Limb (tissue), 2 donors: ENCODE results near the gene ARPC4.

Experiments
- DNase-seq, 2 donors: peaks; one replicate each; pipeline ENCODE4 v3.0.0-alpha.2; 2016; ENCODE audit errors: extremely low spot score in 2 of 2

The ARPC4 gene

DNA sequence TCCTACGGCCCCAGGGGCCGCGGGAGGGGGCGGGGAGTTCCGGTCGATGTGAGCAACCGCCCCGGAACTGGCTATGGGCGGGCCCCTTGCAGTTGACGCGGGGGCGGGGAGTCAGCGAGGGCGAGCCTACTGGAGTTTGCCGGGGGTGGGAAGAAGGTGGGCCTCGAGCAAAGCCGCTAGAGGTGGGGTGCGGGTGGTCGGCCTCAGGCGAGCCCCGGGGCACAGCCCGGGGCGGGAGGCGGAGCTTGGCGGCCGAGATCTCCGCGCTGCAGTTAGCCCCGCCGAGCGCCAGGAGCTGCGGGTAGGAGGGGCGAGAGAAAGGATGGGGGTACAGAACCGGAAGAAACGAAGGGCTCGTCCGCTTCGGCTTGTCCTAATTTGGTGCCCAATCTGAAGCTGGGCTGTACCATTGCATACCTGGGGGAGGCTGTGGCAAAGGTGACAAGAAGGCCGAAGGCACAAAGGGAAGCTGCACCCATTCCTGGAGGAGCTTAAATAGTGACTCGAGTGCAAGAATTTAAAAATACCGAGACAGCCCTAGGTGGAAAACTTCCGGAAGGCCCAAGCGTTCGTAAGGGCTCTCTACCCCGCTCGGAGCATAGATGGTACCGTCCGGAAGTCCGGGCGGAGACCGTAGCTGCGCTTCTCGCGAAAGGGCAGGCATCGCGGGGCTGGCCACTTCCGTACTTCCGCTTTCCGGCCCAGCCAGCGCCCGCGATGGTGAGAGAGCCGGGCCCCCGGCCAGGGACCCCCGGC is at the start of gene ARPC4, which contains the start of gene TADA3:
Gene ARPC4, plus strand, starts transcription at position 678 of the 756 bp plus-strand sequence. Its CDS starts 40 bp downstream, at position 718.
Gene TADA3, minus strand, starts transcription at position 69 of the 756 bp plus-strand sequence. CDS start 1,007 bp downstream, outside the sequence.
- DNase-seq: peak; percentile 96

- no peak for DNase-seq
These were observed 49.3 kb upstream of the ARPC4 start for GRCh38 chr3:9743548-9743947.

DNA sequence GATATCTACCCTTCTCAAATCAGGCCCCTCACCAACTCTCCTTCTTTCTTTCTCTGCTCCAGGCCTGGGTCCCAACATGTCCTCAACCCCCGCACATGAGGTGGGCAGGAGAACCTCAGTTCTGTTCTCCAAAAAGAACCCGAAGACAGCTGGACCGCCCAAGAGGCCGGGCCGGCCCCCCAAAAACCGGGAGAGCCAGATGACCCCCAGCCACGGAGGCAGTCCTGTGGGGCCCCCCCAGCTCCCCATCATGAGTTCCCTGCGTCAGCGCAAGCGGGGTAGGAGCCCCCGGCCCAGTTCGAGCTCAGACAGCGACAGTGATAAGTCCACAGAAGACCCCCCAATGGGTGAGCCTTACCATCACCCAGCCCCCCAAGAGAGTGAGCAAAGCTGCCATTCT is 48.7 kb upstream of the ARPC4 start:
- DNase-seq: no peak

DNA sequence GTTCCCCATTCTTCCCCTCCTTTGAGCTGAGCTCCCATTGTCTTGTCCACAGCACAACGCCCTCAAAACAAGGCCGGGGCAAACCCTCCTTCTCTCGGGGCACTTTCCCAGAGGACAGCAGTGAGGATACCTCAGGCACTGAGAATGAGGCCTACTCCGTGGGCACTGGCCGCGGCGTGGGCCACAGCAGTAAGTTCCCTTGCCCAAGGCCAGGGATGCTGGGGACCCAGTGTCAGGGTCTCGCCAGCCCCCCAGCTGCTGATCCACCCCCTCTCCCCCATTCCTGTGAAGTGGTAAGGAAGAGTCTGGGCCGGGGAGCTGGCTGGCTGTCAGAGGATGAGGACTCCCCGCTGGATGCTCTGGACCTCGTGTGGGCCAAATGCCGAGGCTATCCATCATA is 47.4 kb upstream of the ARPC4 start:
- DNase-seq: no peak

DNA sequence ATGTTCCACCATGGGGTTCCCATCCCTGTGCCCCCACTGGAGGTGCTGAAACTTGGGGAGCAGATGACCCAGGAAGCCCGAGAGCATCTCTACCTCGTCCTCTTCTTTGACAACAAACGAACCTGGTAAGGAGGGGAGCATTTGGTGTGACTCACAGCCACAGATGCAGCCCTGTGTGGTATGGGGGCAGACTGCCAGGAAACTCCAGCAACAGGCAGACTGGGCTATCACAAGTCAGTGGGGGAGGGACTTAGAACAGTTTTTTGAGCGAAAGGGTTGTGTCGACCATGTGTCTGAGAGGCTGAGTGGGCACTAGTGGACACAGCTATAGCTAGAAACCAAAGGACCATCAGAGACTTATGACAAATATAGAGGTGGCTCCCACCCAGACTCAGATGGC is 46.6 kb upstream of the ARPC4 start:
- no peak for DNase-seq

- DNase-seq: no peak
These were observed 45.6 kb upstream of the ARPC4 start for GRCh38 chr3:9747267-9747666.

DNA sequence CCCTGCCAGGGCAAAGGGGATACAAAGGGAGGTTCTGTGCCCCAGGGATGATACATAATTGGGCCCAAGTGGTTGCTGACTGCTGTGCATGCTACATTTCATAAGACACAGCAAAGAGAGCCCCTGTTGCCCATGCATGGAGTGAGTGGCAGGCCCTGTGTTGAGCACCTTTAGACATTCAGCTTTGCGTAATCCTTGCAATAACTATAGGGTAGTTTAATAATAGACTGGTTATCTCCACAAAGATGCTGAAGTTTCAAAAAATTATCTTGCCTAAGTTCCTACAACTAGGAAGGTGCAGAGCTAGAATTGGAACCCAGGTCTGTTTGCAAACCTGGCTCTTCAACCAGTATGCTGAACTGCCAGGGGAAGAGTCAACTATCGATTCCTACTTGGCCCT is 44.9 kb upstream of the ARPC4 start:
- DNase-seq: no peak

GRCh38 chr3:9749296-9749644 is 43.6 kb upstream of the ARPC4 start:
- DNase-seq: peak in 1 of 2 donors; percentile 55

- peak; percentile 96 to 97 for DNase-seq
These were observed 43.0 kb upstream of the ARPC4 start, which contains the start of gene OGG1 for GRCh38 chr3:9749645-9750555. TSS of gene OGG1 (plus strand) at chr3:9749952. CDS start at chr3:9750287, 335 bp downstream.

DNA sequence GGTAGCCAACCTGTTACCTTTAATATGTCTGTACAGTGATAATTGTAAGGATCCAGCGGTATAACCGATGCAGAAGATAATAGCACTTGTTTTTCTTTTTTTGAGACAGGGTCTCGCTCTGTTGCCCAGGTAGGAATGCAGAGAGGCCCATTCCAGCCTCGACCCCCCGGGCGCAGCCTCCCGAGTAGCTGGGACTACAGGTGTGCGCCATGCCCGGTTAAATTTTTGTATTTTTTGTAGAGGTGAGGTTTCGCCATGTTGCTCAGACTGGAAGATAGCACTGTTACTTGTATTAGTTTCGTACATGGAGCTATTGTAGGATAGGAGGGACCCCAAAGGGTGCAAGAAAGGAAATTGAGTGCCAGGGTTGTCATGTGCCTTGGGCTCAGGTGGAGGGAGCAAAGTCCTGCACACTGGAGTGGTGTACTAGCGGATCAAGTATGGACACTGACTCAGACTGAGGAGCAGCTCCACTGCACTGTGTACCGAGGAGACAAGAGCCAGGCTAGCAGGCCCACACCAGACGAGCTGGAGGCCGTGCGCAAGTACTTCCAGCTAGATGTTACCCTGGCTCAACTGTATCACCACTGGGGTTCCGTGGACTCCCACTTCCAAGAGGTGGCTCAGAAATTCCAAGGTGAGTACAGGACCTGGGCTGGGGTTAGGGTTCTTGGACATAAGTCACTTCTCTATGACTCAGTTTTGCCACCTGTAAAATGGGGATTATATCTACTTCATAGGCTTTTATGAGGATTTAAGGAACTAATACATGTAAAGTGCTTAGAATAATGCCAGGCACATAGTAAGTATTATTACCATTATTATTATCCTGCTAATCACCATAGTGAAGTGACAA is 42.1 kb upstream of the ARPC4 start:
- DNase-seq: no peak

DNA sequence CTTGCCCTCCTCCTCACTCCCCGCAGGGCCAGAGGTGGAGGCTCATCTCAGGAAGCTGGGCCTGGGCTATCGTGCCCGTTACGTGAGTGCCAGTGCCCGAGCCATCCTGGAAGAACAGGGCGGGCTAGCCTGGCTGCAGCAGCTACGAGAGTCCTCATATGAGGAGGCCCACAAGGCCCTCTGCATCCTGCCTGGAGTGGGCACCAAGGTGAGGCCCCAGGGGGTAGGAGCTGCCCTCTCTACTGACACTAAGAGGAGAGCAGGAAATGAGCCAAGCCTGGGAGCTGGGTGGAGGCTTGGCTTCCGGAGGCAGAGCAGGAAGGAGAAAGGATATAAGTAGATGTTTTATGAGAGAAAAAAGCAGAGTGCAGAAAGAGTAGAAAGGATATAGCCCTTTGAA is 38.2 kb upstream of the ARPC4 start:
- no peak for DNase-seq

DNA sequence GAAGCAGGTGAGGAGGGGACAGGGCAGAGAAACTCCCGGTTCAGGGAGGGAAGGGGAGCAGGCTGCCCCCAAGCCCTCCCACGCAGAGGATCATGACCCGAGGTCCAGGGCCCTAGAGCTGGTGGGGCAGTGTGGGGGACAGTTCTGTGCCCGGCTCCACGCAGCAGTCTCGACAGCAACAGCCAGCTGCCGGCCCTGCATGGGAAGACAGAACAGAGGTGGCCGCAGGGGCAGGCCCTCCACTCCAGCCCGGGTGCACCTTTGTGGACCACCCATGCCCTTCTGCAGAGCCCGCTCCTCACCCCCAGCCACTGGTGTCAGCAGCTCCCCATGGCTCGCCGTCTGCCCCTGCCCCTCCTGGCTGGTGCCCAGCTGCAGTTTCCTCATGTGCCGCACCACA is 35.5 kb upstream of the ARPC4 start:
- no peak for DNase-seq

DNA sequence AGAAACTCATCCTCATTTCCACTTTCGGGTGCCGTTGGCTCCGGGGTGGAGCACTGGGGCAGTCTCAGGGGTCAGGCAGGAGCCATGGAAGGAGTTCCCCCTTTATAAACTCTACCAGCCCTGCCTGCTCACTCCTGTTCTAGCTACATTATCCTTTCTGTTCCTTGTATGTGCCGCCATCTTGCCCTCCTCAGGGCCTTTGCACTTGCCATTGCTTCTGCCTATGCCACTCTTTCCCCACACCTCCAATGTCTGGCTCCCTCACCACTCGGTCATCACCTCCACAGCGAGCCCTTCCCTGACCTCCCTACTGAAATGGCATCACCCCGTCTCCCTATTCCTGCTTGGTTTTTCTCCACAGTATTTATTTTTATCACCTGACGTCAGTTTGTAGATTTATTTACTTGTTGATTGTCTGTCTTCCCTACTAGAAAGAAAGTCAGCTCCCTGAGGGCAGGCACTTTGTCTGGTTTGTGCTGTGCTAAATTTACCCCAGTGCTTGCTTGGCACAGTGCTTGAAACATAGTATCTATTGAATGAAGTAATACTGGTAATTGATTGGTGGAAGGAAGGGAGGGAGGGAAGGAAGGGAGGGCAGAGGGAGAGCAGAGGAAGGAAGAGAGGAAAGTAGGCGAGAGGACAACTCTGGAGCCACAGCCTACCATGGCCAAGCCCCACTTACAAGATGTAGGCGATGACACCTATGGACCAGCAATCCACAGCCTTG is 31.9 kb upstream of the ARPC4 start:
- DNase-seq: no peak

DNA sequence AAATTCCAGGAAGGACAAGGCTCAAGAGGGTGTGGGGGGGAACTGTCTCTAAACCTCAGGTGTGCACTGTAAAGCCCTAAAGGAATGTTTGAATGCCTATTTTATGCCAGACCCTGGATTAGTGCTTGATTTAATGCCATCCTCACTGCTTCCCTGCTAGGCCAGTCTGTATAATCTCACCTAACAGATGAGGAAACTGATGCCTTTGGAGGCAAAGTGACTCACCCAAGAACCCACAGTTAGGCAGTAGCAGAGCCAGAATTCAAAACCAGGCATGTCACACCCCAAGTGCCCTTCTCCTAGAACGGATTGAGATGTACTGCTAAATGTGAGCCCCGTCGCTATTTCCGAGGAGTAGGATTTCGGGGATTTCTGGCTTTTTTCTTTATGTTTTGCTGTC is 31.0 kb upstream of the ARPC4 start:
- DNase-seq: no peak

- no peak for DNase-seq
These were observed 30.0 kb upstream of the ARPC4 start for GRCh38 chr3:9762871-9763270.

DNA sequence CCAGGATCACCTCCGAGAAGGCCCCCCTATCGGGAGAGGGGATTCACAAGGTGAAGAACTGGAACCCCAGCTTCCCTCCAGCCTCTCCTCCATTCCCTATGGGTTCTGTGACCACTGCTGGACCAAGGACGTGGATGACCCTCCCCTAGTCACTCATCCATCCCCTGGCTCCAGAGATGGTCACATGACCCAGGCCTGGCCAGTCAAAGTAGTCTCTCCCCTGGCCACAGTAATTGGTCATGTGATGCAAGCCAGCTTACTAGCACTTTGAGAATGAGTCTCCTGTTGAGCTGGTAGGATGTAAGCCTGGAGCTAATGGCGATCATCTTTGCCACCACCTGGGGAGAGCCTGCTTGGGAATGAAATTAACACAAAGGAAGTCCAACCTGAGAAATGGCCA is 27.0 kb upstream of the ARPC4 start:
- no peak for DNase-seq

DNA sequence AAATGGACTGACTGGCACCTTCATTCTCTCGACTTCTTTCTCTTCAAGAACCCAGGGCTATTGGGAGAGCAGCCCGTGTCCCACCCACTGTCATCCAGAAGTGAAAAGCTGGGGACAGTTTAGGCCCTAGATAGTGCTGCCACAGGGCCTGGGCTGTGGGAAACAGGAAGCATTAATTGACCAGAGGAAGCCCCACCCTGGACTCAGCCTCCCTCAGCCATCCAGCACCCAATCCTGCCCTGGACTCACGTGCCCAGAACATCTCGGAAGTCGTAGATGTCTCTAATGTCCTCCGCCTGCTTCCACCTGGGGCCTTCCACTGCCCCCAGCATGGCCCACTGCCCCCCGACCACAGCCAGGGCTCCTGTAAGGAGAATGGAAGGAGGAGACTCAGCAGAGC is 25.5 kb upstream of the ARPC4 start:
- DNase-seq: no peak

DNA sequence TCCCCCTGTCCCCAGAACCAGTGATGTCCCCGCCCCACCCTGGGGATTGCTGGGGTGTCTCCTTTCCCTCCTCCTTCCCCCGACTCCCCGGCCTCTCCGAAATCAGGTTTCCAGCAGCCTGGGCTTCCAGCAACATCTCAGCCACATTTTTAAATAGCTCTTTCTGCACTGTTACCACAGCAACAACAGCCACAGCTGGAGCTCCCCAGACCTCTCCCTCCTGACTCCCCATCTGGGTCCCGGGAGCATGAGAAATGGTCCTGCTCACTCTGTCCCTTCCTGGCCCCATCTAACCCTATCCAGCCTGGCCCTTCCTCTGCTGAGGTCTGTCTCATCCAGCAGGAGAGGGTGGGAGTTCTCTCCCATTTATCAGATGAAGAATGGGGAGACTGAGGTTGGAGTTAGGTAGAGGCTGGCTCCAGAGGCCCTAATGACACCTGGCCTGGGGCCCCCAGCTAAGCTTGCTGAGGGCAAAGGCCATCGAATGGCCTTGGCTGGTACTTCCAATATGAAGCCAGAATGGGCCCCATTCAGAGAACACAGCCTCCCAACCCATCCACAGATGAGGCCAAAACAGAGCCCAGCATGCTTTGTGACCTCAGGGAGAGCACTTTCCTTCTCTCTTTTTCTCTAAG is 24.6 kb upstream of the ARPC4 start:
- DNase-seq: no peak

GRCh38 chr3:9769012-9769411 is 23.9 kb upstream of the ARPC4 start:
- no peak for DNase-seq
